Mucosa of rectum (tissue), 2 donors: ENCODE measurements around the gene ZNF181.
"Not testable (repeated sequence)": the region's sequence is repeated elsewhere in the genome, so short reads cannot be mapped to it uniquely, and the experiment has no call there.

Experiments used
- H3K27ac ChIP-seq, 2 donors: one replicate each; pipeline ENCODE4 v1.7.0; 2013; ENCODE audit warnings: inconsistent platforms in 2 of 2, low read depth in 2 of 2, low read length in 2 of 2
- H3K27me3 ChIP-seq, 2 donors: one replicate each; pipeline ENCODE4 v1.7.0; 2013; ENCODE audit warnings: low read length in 2 of 2; ENCODE audit not compliant: control insufficient read depth in 2 of 2, insufficient read depth in 2 of 2
- H3K36me3 ChIP-seq, 2 donors: one replicate each; pipeline ENCODE4 v1.7.0; 2013; ENCODE audit warnings: low read length in 2 of 2; ENCODE audit not compliant: control insufficient read depth in 2 of 2, insufficient read depth in 2 of 2
- H3K4me1 ChIP-seq, 2 donors: one replicate each; pipeline ENCODE4 v1.7.0; 2013; ENCODE audit warnings: low read length in 2 of 2, mild to moderate bottlenecking in 1 of 2; ENCODE audit not compliant: control insufficient read depth in 2 of 2, insufficient read depth in 2 of 2
- H3K4me3 ChIP-seq, 2 donors: one replicate each; pipeline ENCODE4 v1.7.0; 2013; ENCODE audit warnings: low read length in 2 of 2
- H3K9ac ChIP-seq, 2 donors: one replicate each; pipeline ENCODE4 v1.7.0; 2013; ENCODE audit warnings: low read length in 2 of 2, low read depth in 1 of 2, mild to moderate bottlenecking in 1 of 2
- H3K9me3 ChIP-seq, 2 donors: one replicate each; pipeline ENCODE4 v1.7.0; 2013; ENCODE audit warnings: low read length in 2 of 2; ENCODE audit not compliant: control insufficient read depth in 2 of 2
- donor health status: healthy.
- donor health status: Normal muscosa, but diverticular disease.

ZNF181 gene

DNA sequence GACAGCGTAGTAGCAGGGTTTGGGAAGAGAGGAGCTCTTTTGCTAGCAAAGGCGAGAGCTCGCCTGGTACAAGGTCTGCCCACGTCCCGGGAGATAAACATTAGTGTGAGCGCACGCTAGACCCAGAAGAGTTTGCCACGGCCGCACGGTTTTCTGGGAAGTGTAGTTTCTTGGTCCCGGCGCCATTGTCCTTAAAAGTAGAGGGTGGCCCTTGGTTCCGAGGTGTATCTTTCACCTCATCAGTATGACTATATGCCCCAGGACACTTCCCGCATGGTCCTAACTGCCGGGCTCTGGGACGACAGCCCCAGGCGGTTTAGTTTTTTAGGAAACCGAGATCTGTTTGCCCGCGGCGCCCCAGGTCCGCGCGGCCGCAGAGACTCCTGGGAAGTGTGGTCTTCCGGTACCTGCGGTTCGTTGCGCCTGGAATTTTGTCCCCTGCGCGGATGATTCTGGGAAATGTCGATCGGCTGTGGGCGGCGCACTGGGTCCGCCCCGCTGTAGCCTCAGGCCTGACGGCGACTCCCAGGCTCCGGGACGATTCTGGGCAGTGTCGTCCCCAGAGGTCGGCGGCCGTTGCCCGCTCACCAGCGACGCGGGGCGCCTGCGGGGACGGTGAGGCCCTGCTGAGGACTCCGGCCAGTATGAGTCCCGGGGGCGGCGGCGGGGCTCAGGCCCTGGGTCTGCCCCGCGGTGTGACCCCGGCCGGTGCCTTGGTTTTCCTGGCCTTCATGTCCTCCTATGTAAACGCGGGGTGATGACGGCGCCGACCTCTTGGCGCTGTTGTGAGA is at the start of gene ZNF181:
TSS of gene ZNF181 (plus strand) at position 498 of the 791 bp plus-strand sequence. CDS start 795 bp downstream, outside the sequence.
- Histone ChIP-seq H3K27me3 (no peaks in the 10 kb centered on the region), H3K4me1 (peaks cover 15 to 16% of the 10 kb centered on the region in 2 donors), H3K9ac (peak within 1 kb of the TSS; percentile 94 to 96), H3K36me3 (peaks cover 2 to 29% of the 10 kb centered on the region in 2 donors), H3K27ac (peak within 1 kb of the TSS; percentile 98 to 99), H3K9me3 (peaks cover 8 to 12% of the 10 kb centered on the region in 2 donors), H3K4me3 (peak within 1 kb of the TSS; percentile 90 to 98)

GRCh38 chr19:34685266-34685665 is 48.8 kb upstream of the ZNF181 start:
- H3K36me3 ChIP-seq: peaks cover 29 to 40% of the 10 kb centered on the region in 2 donors
- not testable (repeated sequence) for H3K4me3 ChIP-seq, H3K4me1 ChIP-seq, H3K27ac ChIP-seq, H3K27me3 ChIP-seq, H3K9ac ChIP-seq
- peaks cover 22 to 31% of the 10 kb centered on the region in 2 donors for H3K9me3 ChIP-seq

DNA sequence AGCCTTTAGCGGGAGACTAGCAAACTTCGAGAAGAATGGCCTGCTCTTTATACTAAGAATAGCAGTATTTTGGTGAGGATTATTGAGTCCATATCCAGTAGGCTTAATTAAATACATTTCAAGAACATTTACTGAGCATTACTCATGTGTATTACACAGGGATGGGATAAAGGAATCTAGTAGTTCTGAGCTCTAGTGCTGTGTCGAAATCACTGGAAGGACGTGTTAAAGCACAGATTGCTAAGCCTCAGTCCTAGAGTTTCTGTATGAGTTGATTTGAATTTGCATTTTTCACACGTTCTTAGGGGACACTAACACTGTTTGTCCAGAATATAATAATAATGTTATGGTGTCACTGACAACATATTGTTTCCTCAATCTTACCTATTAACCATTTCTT is 47.6 kb upstream of the ZNF181 start:
- peaks cover 22 to 26% of the 10 kb centered on the region in 2 donors for H3K9me3 ChIP-seq
- no peaks in the 10 kb centered on the region for H3K27me3 ChIP-seq
- no peaks in the 10 kb centered on the region for H3K4me1 ChIP-seq
- H3K27ac ChIP-seq: no peak overlapping the region
- peaks cover 20 to 29% of the 10 kb centered on the region in 2 donors for H3K36me3 ChIP-seq
- no peak overlapping the region for H3K4me3 ChIP-seq
- no peak overlapping the region for H3K9ac ChIP-seq

DNA sequence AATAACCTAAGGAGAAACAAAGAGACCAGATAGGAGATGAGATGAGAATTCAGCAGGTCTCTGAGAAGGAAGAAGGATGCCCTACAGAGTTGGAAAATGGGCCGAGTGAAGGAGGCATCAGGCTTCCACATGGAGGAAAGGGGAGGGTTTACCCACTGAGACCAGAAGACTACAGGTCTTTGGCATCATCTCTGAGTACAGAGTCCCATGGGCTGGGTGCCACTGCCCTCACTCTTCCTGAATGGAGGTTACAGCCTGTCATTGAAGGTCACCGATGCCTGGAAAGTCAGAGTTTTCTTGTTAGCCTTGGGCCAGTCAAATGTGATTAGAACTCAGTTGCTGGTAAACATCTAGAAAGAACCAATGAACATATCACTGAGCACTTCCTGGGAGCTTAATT is 46.7 kb upstream of the ZNF181 start:
- H3K9me3 ChIP-seq: peaks cover 20 to 25% of the 10 kb centered on the region in 2 donors
- H3K27ac ChIP-seq: no peak overlapping the region
- no peak overlapping the region for H3K4me3 ChIP-seq
- H3K36me3 ChIP-seq: peaks cover 18 to 23% of the 10 kb centered on the region in 2 donors
- H3K27me3 ChIP-seq: no peaks in the 10 kb centered on the region
- no peaks in the 10 kb centered on the region for H3K4me1 ChIP-seq
- H3K9ac ChIP-seq: no peak overlapping the region

GRCh38 chr19:34688592-34688991 is 45.5 kb upstream of the ZNF181 start:
- peaks cover 14 to 24% of the 10 kb centered on the region in 2 donors for H3K9me3 ChIP-seq
- no peak overlapping the region for H3K9ac ChIP-seq
- H3K27me3 ChIP-seq: no peaks in the 10 kb centered on the region
- no peaks in the 10 kb centered on the region for H3K4me1 ChIP-seq
- no peak overlapping the region for H3K4me3 ChIP-seq
- no peak overlapping the region for H3K27ac ChIP-seq
- H3K36me3 ChIP-seq: peaks cover 7 to 12% of the 10 kb centered on the region in 2 donors

- Histone ChIP-seq H3K36me3 (no peaks in the 10 kb centered on the region), H3K4me1 (no peaks in the 10 kb centered on the region), H3K27me3 (no peaks in the 10 kb centered on the region), H3K27ac (no peak overlapping the region), H3K9ac (no peak overlapping the region), H3K4me3 (no peak overlapping the region), H3K9me3 (peaks cover 3 to 13% of the 10 kb centered on the region in 2 donors)
Observed at GRCh38 chr19:34690372-34690771, 43.7 kb upstream of the ZNF181 start.

- H3K4me1 ChIP-seq: no peaks in the 10 kb centered on the region
- no peak overlapping the region for H3K4me3 ChIP-seq
- H3K9me3 ChIP-seq: peaks cover 0 to 3% of the 10 kb centered on the region in 2 donors
- no peaks in the 10 kb centered on the region for H3K27me3 ChIP-seq
- H3K9ac ChIP-seq: no peak overlapping the region
- H3K27ac ChIP-seq: no peak overlapping the region
- H3K36me3 ChIP-seq: no peaks in the 10 kb centered on the region
Observed at GRCh38 chr19:34692549-34692948, 41.5 kb upstream of the ZNF181 start.

- Histone ChIP-seq H3K4me3 (no peak overlapping the region), H3K36me3 (no peaks in the 10 kb centered on the region), H3K4me1 (no peaks in the 10 kb centered on the region), H3K9ac (no peak overlapping the region), H3K9me3 (peaks cover 0 to 3% of the 10 kb centered on the region in 2 donors), H3K27me3 (no peaks in the 10 kb centered on the region), H3K27ac (no peak overlapping the region)
Observed at GRCh38 chr19:34707661-34708060, 26.4 kb upstream of the ZNF181 start.

- no peak overlapping the region for H3K9ac ChIP-seq
- peaks cover 3 to 9% of the 10 kb centered on the region in 2 donors for H3K9me3 ChIP-seq
- H3K27ac ChIP-seq: no peak overlapping the region
- no peaks in the 10 kb centered on the region for H3K27me3 ChIP-seq
- no peaks in the 10 kb centered on the region for H3K4me1 ChIP-seq
- H3K4me3 ChIP-seq: no peak overlapping the region
- no peaks in the 10 kb centered on the region for H3K36me3 ChIP-seq
Observed at GRCh38 chr19:34711890-34712289, 22.2 kb upstream of the ZNF181 start.

DNA sequence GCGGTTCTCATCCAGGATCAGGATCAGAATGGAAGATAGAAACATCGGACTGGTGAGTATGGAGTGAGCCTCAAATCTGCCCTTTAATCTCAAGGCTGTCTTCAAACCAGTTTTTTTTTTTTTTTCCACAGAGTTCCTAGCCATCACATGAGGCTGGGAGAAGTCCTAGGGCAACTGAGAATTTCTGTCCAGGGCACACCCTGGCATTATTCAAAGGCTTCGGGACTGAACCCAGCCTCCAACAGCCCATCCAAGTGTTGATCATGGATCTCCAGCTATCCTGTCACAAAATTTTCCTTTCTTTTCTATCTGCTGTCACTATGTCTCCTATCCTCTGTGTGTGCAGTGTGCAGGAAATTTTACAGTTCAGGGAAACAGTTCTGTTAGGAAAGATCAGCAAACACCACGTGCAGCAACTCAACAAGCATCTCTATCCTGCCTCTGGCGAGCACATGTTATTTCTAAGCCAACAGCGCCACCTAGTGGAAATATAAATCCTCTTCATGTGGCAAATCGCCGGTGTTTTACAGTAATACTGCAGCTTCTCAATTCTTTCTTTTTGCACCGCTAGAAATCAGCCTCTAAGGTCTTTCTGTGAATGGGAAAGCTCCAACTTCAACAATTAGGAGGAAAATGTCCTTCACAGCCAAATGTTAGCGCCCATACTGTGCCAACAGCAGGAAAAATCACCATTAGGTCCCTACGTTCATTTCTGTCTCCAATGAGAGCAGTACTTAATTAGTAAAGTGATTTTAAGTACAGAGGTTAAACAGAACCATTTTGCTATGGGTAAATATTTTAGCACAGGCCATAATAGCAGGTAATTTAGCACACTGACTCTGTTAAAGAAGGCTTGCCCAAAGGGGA is 21.4 kb upstream of the ZNF181 start:
- peaks cover 0 to 9% of the 10 kb centered on the region in 2 donors for H3K9me3 ChIP-seq
- H3K4me1 ChIP-seq: no peaks in the 10 kb centered on the region
- no peak overlapping the region for H3K4me3 ChIP-seq
- no peaks in the 10 kb centered on the region for H3K27me3 ChIP-seq
- H3K36me3 ChIP-seq: no peaks in the 10 kb centered on the region
- no peak overlapping the region for H3K27ac ChIP-seq
- no peak overlapping the region for H3K9ac ChIP-seq
